CD4-positive, CD25-positive, alpha-beta regulatory T cell (primary cell): ENCODE results near the gene CGREF1. TPM values are rescaled to one million over a fixed set of nuclear protein-coding genes. Genes with fewer than 3 reads are reported as not detected.
A peak's percentile ranks its signal among the peaks of the same experiment; 100 is the strongest.

Experiments used
- ATAC-seq, 2 donors: fragments of 150-1000 bp; cut with Tn5 transposase; one replicate each; pipeline ENCODE4 v1.10.0; 2021; ENCODE audit warnings: low read depth in 2 of 2, moderate number of reproducible peaks in 2 of 2, moderate library complexity in 1 of 2
- DNase-seq, 3 donors: peaks; one replicate each; pipeline versions ENCODE4 v3.0.0 to v3.0.0-alpha.2; 2012 to 2022; ENCODE audit warnings: mixed read lengths in 1 of 3
- H3K27ac ChIP-seq: one replicate; pipeline ENCODE4 v1.7.0; 2013; ENCODE audit warnings: mild to moderate bottlenecking, low read length; ENCODE audit not compliant: insufficient read depth, poor library complexity, severe bottlenecking
- H3K27me3 ChIP-seq: one replicate; pipeline ENCODE4 v1.7.0; 2013; ENCODE audit warnings: low read length; ENCODE audit not compliant: control insufficient read depth, insufficient read depth
- H3K36me3 ChIP-seq: one replicate; pipeline ENCODE4 v1.7.0; 2013; ENCODE audit warnings: mild to moderate bottlenecking, low read length, moderate library complexity; ENCODE audit not compliant: control insufficient read depth, insufficient read depth
- H3K4me1 ChIP-seq: 2 replicates; pipeline ENCODE4 v1.7.0; 2013; ENCODE audit warnings: mild to moderate bottlenecking, low read length; ENCODE audit not compliant: insufficient read depth, control insufficient read depth, poor library complexity, severe bottlenecking
- H3K4me3 ChIP-seq: one replicate; pipeline ENCODE4 v1.7.0; 2013; ENCODE audit warnings: low read depth, mild to moderate bottlenecking, low read length, moderate library complexity
- H3K9me3 ChIP-seq, 2 experiments: 1 replicate in 1 of 2; 2 replicates in 1 of 2; pipeline ENCODE4 v1.7.0; 2013; ENCODE audit warnings: low read length in 2 of 2, mild to moderate bottlenecking in 1 of 2, moderate library complexity in 1 of 2; ENCODE audit not compliant: control insufficient read depth in 2 of 2
- H3K27ac Mint-ChIP-seq, 3 donors: one replicate each; pipeline ENCODE4 v1.8.0; 2020 to 2022; ENCODE audit warnings: mild to moderate bottlenecking in 3 of 3, mixed read lengths in 3 of 3, moderate library complexity in 2 of 3
- H3K27me3 Mint-ChIP-seq: one replicate; pipeline ENCODE4 v1.8.0; 2022; ENCODE audit warnings: mild to moderate bottlenecking, mixed read lengths
- H3K36me3 Mint-ChIP-seq: one replicate; pipeline ENCODE4 v1.8.0; 2020; ENCODE audit warnings: mixed read lengths
- H3K4me1 Mint-ChIP-seq, 4 donors: one replicate each; pipeline ENCODE4 v1.8.0; 2020 to 2022; ENCODE audit warnings: mixed read lengths in 4 of 4, mild to moderate bottlenecking in 1 of 4
- H3K4me3 Mint-ChIP-seq, 4 donors: one replicate each; pipeline ENCODE4 v1.8.0; 2020 to 2022; ENCODE audit warnings: mild to moderate bottlenecking in 4 of 4, mixed read lengths in 4 of 4, moderate library complexity in 3 of 4
- H3K9me3 Mint-ChIP-seq, 7 donors: one replicate each; pipeline ENCODE4 v1.8.0; 2020 to 2022; ENCODE audit warnings: mixed read lengths in 7 of 7, mild to moderate bottlenecking in 3 of 7, moderate library complexity in 2 of 7
- polyA plus RNA-seq, 4 donors: library from polyadenylated mRNA; unstranded; fragments of 300-500 nt; fragmentation: Illumina TruSeq; gene quantifications; one replicate each; pipeline ENCODE4 v1.2.3, GENCODE V29; 2021
- total RNA-seq: library from RNA; stranded (reverse); gene quantifications from one replicate; pipeline ENCODE4 v1.2.3, GENCODE V29; 2022

CGREF1 gene
- total and polyA plus RNA-seq, 5 donors from 2014 or later: 0.20 TPM; not detected in 4

DNA sequence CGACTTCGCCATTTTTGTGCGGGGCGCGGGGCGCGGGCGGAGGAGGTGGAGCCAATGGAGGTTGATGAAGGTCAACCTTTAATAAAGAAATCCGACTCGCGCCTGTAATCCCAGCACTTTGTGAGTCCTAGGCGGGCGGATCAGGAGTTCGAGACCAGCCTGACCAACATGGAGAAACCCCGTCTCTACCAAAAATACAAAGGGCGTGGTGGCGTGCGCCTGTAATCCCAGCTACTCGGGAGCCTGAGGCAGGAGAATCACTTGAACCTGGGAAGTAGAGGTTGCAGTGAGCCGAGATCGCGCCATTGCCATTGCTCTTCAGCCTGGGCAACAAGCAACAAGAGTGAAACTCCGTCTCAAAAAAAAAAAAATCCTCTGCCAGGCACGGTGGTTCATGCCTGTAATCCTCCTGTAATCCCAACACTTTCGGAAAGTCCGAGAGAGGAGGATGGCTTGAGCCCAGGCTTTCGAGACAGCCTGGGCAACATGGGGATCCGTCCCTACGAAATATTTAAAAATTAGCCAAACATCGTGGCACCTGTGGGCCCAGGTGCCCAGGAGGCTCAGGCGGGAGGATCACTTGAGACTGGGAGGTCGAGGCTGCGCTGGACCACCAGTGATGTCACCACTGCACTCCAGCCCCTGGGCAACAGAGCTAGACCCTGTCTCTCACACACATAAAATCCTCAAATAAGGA is 16.0 kb upstream of the CGREF1 start:
- H3K27me3 Mint-ChIP-seq: peaks cover 9% of the 10 kb centered on the region
- ATAC-seq (no peak), DNase-seq (no peak)
- Histone ChIP-seq H3K27me3 (no peaks in the 10 kb centered on the region), H3K9me3 (no peaks in the 10 kb centered on the region), H3K4me3 (no peak overlapping the region), H3K36me3 (peaks cover 25% of the 10 kb centered on the region), H3K27ac (no peak overlapping the region), H3K4me1 (peaks cover 18% of the 10 kb centered on the region)
- H3K27ac Mint-ChIP-seq: peak overlapping the region; percentile 91 to 98 (median 96)
- H3K9me3 Mint-ChIP-seq: peaks cover 0 to 1% (median 0%) of the 10 kb centered on the region in 7 donors
- peak overlapping the region; percentile 89 to 96 (median 93) for H3K4me3 Mint-ChIP-seq
- peaks cover 8% of the 10 kb centered on the region for H3K36me3 Mint-ChIP-seq
- H3K4me1 Mint-ChIP-seq: peaks cover 0 to 37% (median 10%) of the 10 kb centered on the region in 4 donors

GRCh38 chr2:27133905-27134780 is 15.2 kb upstream of the CGREF1 start, which contains the start of gene PREB:
Gene PREB, minus strand, starts transcription at chr2:27134636. Its CDS starts 215 bp downstream, at chr2:27134421.
- ATAC-seq (peak; percentile 95 to 96), DNase-seq (peak; percentile 96 to 98 (median 97))
- no peaks in the 10 kb centered on the region for H3K27me3 ChIP-seq
- peak within 1 kb of the TSS; percentile 85 for H3K4me3 ChIP-seq
- peaks cover 18% of the 10 kb centered on the region for H3K4me1 ChIP-seq
- H3K36me3 ChIP-seq: peaks cover 29% of the 10 kb centered on the region
- Mint-ChIP-seq H3K27me3 (peaks cover 4% of the 10 kb centered on the region), H3K4me3 (peak within 1 kb of the TSS; percentile 89 to 96 (median 94)), H3K4me1 (peaks cover 0 to 39% (median 11%) of the 10 kb centered on the region in 4 donors), H3K36me3 (peaks cover 14% of the 10 kb centered on the region), H3K27ac (peak within 1 kb of the TSS; percentile 91 to 98 (median 96)), H3K9me3 (peaks cover 0 to 1% (median 0%) of the 10 kb centered on the region in 7 donors)
- H3K9me3 ChIP-seq: no peaks in the 10 kb centered on the region
- H3K27ac ChIP-seq: peak within 1 kb of the TSS; percentile 83

GRCh38 chr2:27133195-27133875 is 14.4 kb upstream of the CGREF1 start:
- Histone ChIP-seq H3K9me3 (no peaks in the 10 kb centered on the region), H3K4me3 (peak overlapping the region; percentile 85), H3K27ac (peak overlapping the region; percentile 83), H3K27me3 (no peaks in the 10 kb centered on the region), H3K36me3 (peaks cover 29% of the 10 kb centered on the region), H3K4me1 (peaks cover 18% of the 10 kb centered on the region)
- Mint-ChIP-seq H3K36me3 (peaks cover 18% of the 10 kb centered on the region), H3K4me3 (peak overlapping the region; percentile 89 to 96 (median 94)), H3K9me3 (peaks cover 0 to 1% (median 0%) of the 10 kb centered on the region in 7 donors), H3K27me3 (peaks cover 2% of the 10 kb centered on the region), H3K4me1 (peaks cover 0 to 42% (median 11%) of the 10 kb centered on the region in 4 donors), H3K27ac (peak overlapping the region; percentile 81 to 95 (median 91))
- no peak for ATAC-seq
- DNase-seq: peak in 2 of 3 donors; percentile 10 to 47

DNA sequence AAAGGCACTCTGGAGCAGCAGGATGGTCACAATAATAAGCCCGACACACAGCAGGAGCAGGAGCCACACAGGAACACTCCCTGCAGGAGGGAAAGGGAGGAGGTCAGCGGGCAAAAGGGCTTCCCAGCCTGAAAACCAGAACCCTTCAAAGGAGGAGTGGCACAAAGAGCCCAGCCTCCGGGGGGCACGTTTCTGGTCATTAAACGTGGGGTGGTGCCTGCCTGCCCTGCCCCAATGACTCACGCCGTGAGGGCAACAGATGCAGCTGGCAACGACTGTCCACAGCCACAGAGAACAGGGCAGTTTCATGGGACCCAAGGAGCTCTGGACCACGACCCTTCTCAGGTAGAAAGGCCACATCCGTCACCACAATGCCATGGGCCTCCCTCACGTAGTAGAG is 12.5 kb upstream of the CGREF1 start:
- peaks cover 18% of the 10 kb centered on the region for H3K36me3 Mint-ChIP-seq
- peak overlapping the region in 1 of 3 donors; percentile 75 for H3K27ac Mint-ChIP-seq
- peaks cover 0 to 1% (median 0%) of the 10 kb centered on the region in 7 donors for H3K9me3 Mint-ChIP-seq
- Histone ChIP-seq H3K27ac (no peak overlapping the region), H3K27me3 (no peaks in the 10 kb centered on the region), H3K9me3 (no peaks in the 10 kb centered on the region), H3K36me3 (peaks cover 29% of the 10 kb centered on the region), H3K4me1 (peaks cover 18% of the 10 kb centered on the region), H3K4me3 (no peak overlapping the region)
- ATAC-seq (no peak), DNase-seq (no peak)
- H3K4me1 Mint-ChIP-seq: peaks cover 0 to 42% (median 11%) of the 10 kb centered on the region in 4 donors
- H3K4me3 Mint-ChIP-seq: peak overlapping the region in 2 of 4 donors; percentile 59 to 79
- no peaks in the 10 kb centered on the region for H3K27me3 Mint-ChIP-seq

DNA sequence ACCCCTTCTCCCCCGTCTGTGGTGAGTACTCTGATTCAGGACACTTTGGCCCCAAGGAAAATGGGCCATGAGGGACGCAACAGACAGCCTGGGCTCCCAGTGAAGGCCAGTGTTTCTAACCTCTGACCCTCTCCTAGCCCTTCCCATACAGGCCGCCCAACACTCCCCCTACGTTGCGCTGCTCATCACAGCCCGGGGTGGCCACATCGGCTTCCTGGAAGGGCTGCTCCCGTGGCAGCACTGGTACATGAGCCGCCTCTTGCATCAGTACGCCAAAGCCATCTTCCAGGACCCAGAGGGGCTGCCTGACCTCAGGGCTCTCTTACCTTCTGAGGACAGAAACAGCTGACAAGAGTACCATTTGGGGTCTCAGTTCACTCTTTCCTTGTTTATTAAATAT is 11.5 kb upstream of the CGREF1 start:
- H3K4me3 Mint-ChIP-seq: peak overlapping the region in 1 of 4 donors; percentile 79
- Histone ChIP-seq H3K36me3 (peaks cover 29% of the 10 kb centered on the region), H3K4me3 (no peak overlapping the region), H3K9me3 (no peaks in the 10 kb centered on the region), H3K27me3 (no peaks in the 10 kb centered on the region), H3K4me1 (peaks cover 18% of the 10 kb centered on the region), H3K27ac (no peak overlapping the region)
- H3K4me1 Mint-ChIP-seq: peaks cover 0 to 42% (median 11%) of the 10 kb centered on the region in 4 donors
- ATAC-seq (no peak), DNase-seq (no peak)
- H3K9me3 Mint-ChIP-seq: peaks cover 0 to 1% (median 0%) of the 10 kb centered on the region in 7 donors
- no peaks in the 10 kb centered on the region for H3K27me3 Mint-ChIP-seq
- peaks cover 18% of the 10 kb centered on the region for H3K36me3 Mint-ChIP-seq
- H3K27ac Mint-ChIP-seq: peak overlapping the region in 1 of 3 donors; percentile 50

- peaks cover 18% of the 10 kb centered on the region for H3K36me3 Mint-ChIP-seq
- peak overlapping the region in 1 of 4 donors; percentile 3 for H3K4me3 Mint-ChIP-seq
- Histone ChIP-seq H3K27me3 (no peaks in the 10 kb centered on the region), H3K27ac (no peak overlapping the region), H3K9me3 (no peaks in the 10 kb centered on the region), H3K36me3 (peaks cover 29% of the 10 kb centered on the region), H3K4me1 (peaks cover 18% of the 10 kb centered on the region), H3K4me3 (no peak overlapping the region)
- peaks cover 0 to 38% (median 11%) of the 10 kb centered on the region in 4 donors for H3K4me1 Mint-ChIP-seq
- H3K27ac Mint-ChIP-seq: peak overlapping the region in 1 of 3 donors; percentile 84
- ATAC-seq (no peak), DNase-seq (no peak)
- H3K27me3 Mint-ChIP-seq: no peaks in the 10 kb centered on the region
- peaks cover 0 to 1% (median 0%) of the 10 kb centered on the region in 7 donors for H3K9me3 Mint-ChIP-seq
These were observed 10.0 kb upstream of the CGREF1 start for GRCh38 chr2:27128668-27129571.
